Peyer's patch (tissue), 4 donors: ENCODE results near the gene SLC16A8.

Experiments used
- CTCF ChIP-seq, 6 experiments: fragments of 450-650 bp in 4 of 6; fragments of 200-600 bp in 2 of 6; sonication (generic) in 1 of 6; IDR thresholded peaks; one replicate each; pipeline ENCODE4 v1.5.1; 2017 to 2019; ENCODE audit warnings: antibody characterized with exemption in 6 of 6, mild to moderate bottlenecking in 3 of 6, moderate library complexity in 1 of 6
- POLR2A ChIP-seq, 2 donors: fragments of 450-650 bp; IDR thresholded peaks; one replicate each; pipeline ENCODE4 v1.5.1; 2017; ENCODE audit warnings: antibody characterized with exemption in 2 of 2, mild to moderate bottlenecking in 2 of 2, moderate library complexity in 2 of 2

- TF ChIP-seq CTCF (IDR thresholded peaks at IDR 0.05) (no peak), POLR2A (IDR thresholded peaks at IDR 0.05) (no peak)
Observed at GRCh38 chr22:38049812-38050619, 34.0 kb downstream of the SLC16A8 start.
